ENCODE measurements around the gene SLC35A5. TPM values are rescaled to one million over a fixed set of nuclear protein-coding genes. Genes with fewer than 3 reads are reported as not detected.

The SLC35A5 gene
- total and polyA plus RNA-seq, 5 donors from 2014 or later, result 9.7 to 27.0 (median 25.2) TPM

Other genes starting within 250 kb of the SLC35A5 start
- 2.8 TPM for gene CD200, start 228.9 kb upstream of the SLC35A5 start, total RNA-seq
- gene CD200, start 228.9 kb upstream of the SLC35A5 start, polyA plus RNA-seq, result 1 to 10 TPM; 1.9 to 4.8 (median 3.4) TPM
- gene BTLA, start 62.6 kb upstream of the SLC35A5 start, total RNA-seq, result 7.1 TPM
- gene BTLA, start 62.6 kb upstream of the SLC35A5 start, polyA plus RNA-seq, result 1 to 10 TPM; 2.7 to 5.7 (median 4.6) TPM
- 52.4 TPM for gene ATG3, start 83 bp upstream of the SLC35A5 start, total RNA-seq
- gene ATG3, start 83 bp upstream of the SLC35A5 start, polyA plus RNA-seq, result 100 to 1,000 TPM in 1 of 4 donors, 10 to 100 TPM in 3; 84.5 to 123 (median 92.9) TPM
- gene CCDC80, start 79.1 kb downstream of the SLC35A5 start, total RNA-seq, result not detected
- under 1 TPM in 3 of 4 donors, not detected in 1; 0.05 to 0.10 (median 0.07) TPM for gene CCDC80, start 79.1 kb downstream of the SLC35A5 start, polyA plus RNA-seq